B cell (primary cell): ENCODE data around the gene TUSC7.

Experiments used
- CTCF ChIP-seq: fragments of 200-600 bp; IDR thresholded peaks from one replicate; pipeline ENCODE4 v1.8.0; 2022; ENCODE audit warnings: antibody characterized with exemption, mild to moderate bottlenecking
- EZH2 ChIP-seq: IDR thresholded peaks from 2 replicates; pipeline ENCODE4 v1.6.1; 2012; ENCODE audit warnings: borderline replicate concordance, low read depth, mild to moderate bottlenecking, moderate library complexity, low read length; ENCODE audit not compliant: insufficient read depth, poor library complexity, severe bottlenecking

DNA sequence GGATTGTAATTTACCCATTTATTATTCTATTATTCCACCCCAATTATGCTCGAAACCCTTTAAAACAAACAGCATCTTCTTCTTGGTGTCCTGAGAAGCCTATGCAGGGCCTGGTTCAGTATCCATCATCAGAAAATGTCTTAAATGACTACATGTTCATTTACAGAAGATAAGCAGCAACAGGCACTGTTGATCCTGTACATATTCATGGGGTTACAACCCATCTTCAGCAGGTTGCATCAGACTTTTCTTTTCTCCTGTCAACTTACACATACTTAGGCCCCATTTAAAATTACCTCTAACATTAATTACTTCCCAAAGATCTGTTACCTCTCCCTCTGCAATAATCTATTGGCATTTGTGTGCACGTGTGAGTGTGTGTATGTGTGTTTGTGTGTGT lies 18.9 kb downstream of the TUSC7 start:
- no peak for TF ChIP-seq CTCF
- no peak for TF ChIP-seq EZH2
